Measurements from ENCODE around the gene CRAMP1.
"Not testable (repeated sequence)": the region's sequence is repeated elsewhere in the genome, so short reads cannot be mapped to it uniquely, and the experiment has no call there.

Gene CRAMP1
- long read RNA-seq, donor 1, result 0 reads
- long read RNA-seq, donor 2, partial matches to known transcripts, result 0 of 1 reads
- long read RNA-seq, donor 2, other reads (novel, unspliced or antisense), result 0 of 1 reads
- long read RNA-seq, donor 3, partial matches to known transcripts, result 0 of 1 reads
- long read RNA-seq, donor 3, other reads (novel, unspliced or antisense), result 0 of 1 reads
- long read RNA-seq, donor 4, partial matches to known transcripts, result 0 of 3 reads
- long read RNA-seq, donor 4, other reads (novel, unspliced or antisense), result 0 of 3 reads
- long read RNA-seq, donor 5, partial matches to known transcripts, result 0 of 1 reads
- long read RNA-seq, donor 5, other reads (novel, unspliced or antisense), result 0 of 1 reads
- long read RNA-seq, donor 6, partial matches to known transcripts, result 0 of 1 reads
- long read RNA-seq, donor 6, other reads (novel, unspliced or antisense), result 0 of 1 reads
- long read RNA-seq, donor 7, result 0 reads
- long read RNA-seq, donor 8, result 0 reads

DNA sequence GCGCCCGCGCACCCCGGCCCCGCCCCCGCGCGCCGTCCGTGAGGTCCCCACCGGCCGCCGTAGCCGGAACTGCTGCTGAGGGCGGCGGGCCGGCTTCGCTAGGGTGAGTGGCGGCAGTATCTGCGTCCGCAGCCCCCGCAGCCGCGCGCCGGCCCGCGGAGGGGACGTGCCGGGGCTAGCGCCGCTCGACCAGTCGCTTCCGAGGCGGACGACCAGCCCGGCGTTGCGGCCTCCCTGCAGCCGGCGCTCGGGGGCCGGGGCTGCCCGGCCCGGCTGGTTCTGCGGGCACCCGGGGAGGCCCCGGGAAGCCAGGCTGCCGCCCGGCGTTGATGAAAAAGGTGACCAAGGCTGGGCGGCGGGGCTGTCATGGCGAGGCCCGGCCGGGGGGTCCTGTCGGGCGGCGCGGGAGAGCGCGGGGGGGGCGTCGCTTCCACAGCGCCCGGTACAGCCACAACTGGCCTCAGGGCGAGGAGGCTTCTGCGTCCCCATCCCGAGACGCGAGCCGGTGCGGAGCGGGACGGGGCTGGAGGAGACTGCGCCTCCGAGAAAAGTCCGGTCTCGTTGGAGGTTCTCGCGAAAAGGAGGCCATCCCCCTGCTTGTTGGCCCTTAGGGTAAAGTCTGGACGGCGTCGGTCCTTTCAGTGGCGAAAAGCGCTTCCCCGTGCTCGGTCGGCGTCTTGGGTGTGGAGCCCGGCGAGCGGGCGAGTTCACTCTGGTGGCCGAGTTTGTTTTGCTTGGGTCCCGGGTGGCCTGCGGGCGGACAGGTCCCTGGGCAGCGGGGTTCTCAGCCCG lies at the start of gene CRAMP1:
TSS of gene CRAMP1 (plus strand) at position 41 of the 792 bp plus-strand sequence. CDS start 2,280 bp downstream, outside the sequence.
- DNase-seq, result no peak

GRCh38 chr16:1563786-1564185 lies 48.4 kb upstream of the CRAMP1 start:
- DNase-seq, result no peak

- DNase-seq, result no peak
These were observed 47.8 kb upstream of the CRAMP1 start for GRCh38 chr16:1564325-1564724.

- DNase-seq, result no peak
These were observed 46.9 kb upstream of the CRAMP1 start for GRCh38 chr16:1565083-1565805.

- no peak for DNase-seq
These were observed 44.2 kb upstream of the CRAMP1 start for GRCh38 chr16:1567988-1568387.

DNA sequence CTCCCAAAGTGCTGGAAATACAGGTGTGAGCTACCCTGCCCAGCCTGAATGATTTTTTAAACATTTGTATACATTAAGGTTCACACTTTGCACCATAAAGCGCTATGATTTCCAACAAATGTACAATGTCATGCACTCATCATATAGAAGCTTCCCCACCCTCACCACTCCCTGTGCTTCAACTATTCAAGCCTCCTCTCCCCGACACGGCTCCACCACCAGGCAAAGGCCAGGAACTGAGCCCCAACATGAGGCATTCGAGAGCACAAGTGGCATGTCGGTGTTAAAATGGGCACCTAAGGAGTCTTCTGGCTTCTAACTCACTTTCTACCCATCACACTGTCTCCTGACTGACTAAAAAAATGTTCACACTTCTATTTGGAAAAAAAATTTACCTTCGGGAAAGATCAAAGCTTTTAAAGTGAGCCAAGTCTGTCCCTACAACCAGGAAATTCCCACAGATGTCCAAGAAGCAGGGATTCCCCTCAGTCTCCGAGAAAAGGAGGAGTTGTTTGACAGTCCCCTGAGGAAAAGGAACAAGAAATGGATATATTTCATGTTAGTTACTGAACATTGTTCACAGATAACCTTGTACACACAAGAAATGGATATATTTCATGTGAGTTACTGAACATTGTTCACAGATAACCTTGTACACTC lies 41.0 kb upstream of the CRAMP1 start:
- no peak for DNase-seq

DNA sequence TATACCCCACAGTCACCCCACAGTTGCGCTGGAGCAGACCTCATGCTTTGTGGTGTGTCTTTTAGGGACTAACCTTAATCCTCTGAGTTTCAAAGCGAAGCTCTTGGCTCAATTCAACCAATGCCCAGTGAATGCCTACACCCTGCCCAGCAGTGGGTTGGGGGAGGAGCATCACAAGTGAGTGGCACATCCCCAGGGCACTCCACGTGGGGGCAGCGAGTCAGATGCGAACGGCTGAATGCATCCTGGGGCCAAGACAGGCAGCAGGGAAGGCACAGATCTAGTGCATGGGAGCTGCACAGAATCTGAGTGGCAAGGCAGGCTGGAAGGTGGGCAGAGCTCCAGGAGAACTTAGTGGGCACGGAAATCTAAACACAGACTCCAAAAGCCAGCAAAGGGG lies 39.5 kb upstream of the CRAMP1 start:
- DNase-seq, result no peak

- DNase-seq, result no peak
These were observed 38.9 kb upstream of the CRAMP1 start for GRCh38 chr16:1573301-1573700.

DNA sequence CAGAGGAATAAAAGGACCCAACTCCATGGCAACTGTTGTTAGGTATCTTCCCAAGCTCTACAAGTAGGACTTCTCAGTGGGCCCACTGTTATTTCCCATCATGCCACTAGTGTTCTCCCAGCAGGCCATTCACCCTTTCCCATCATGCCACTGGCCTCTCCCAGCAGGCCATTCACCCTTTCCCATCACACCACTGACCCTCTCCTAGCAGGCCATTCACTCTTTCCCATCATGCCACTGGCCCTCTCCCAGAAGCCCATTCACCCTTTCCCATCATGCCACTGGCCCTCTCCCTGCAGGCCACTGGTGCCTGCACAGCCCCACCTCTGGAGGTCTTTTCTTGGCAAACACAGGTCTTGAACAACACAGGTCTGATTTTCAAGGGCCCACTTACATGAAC lies 36.6 kb upstream of the CRAMP1 start:
- no peak for DNase-seq

DNA sequence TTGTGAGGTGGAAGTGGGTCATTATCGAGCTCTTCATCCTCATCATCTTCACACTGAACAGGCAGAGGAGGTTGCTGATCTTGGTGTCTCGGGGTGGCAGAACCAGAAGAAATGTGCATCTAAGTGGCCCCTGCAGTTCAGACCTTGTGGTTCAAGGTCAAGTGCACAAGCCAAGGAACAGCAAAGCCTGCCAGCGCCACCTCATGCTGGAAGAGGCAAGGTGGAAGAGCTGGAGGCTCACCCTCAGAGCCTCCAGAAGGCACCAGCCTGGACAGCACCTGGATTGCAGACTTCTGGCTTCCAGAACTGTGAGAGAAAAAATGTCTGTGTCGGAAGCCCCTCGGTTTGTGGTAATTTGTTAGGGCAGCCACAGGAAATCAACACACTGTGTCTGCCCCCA lies 32.9 kb upstream of the CRAMP1 start:
- DNase-seq, result no peak

DNA sequence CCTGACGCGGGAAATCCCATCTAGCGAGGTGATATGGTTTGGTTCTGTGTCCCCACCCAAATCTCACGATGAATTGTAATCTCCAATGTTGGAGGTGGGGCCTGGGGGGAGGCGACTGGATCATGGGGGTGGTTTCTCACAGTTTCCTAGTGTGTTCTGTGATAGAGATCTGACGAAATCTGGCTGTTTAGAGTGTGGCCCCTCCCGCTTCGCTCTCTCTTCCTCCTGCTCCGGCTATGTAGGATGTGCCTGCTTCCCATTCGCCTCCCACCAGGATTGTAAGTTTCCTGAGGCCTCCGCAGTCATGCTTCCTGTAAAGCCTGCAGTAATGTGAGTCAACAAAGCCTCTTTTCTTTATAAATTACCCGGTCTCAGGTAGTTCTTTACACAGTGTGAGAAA lies 31.9 kb upstream of the CRAMP1 start:
- no peak for DNase-seq

- DNase-seq, result no peak
These were observed 31.2 kb upstream of the CRAMP1 start for GRCh38 chr16:1580956-1581355.

GRCh38 chr16:1581804-1582203 lies 30.4 kb upstream of the CRAMP1 start:
- no peak for DNase-seq

GRCh38 chr16:1583180-1583579 lies 29.0 kb upstream of the CRAMP1 start:
- no peak for DNase-seq

GRCh38 chr16:1584926-1585484 lies 27.2 kb upstream of the CRAMP1 start:
- no peak for DNase-seq

DNA sequence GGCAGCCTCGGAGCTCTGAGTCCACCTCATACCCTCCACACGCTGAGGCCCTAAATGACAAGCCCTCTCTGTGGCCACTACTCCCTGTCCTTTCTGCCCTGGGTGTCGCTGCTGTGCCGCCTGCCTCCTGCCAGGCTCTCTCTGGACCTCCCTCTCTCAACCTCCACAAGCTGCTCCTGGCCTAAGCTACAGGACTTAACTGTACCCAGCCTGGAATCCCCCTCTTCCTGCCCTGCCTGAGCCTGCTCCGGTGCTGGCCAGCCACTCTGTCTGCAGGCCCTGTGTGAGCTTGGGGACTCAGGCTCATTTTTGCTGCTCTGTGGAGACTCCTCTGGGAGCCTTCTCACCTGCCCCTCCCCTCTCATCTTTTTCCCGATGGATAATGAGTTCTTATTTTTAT lies 21.8 kb upstream of the CRAMP1 start:
- DNase-seq, result no peak

- DNase-seq, result no peak
These were observed 21.0 kb upstream of the CRAMP1 start for GRCh38 chr16:1590930-1591705.

DNA sequence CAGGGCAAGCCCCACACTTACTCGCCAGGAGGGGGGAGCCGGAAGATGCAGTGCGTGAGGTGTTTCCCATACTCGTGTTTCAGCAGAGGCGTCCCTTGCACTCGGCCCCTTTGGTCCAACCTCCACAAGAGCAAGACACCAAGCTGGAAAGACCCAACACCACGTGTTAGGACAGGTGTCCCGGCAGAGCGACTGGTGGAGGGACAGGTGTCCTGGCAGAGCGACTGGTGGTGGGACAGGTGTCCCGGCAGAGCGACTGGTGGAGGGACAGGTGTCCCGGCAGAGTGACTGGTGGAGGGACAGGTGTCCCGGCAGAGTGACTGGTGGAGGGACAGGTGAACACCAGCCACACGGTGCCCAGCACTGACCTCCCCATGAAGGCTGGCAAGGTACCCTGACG lies 19.7 kb upstream of the CRAMP1 start:
- no peak for DNase-seq

DNA sequence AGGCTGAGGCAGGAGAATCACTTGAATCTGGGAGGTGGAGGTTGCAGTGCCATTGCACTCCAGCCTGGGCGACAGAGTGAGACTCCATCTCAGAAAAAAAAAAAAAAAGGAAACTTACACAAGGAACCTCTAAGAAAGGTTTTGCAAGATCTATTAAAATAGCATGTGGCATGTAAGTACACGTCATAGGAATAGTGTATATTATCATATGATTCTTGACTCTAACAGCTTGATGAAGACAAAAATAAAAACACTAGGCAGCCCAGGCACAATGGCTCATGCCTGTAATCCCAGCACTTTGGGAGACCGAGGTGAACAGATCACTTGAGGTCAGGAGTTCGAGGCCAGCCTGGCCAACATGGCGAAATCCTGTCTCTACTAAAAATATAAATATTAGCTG lies 16.6 kb upstream of the CRAMP1 start:
- not testable (repeated sequence) for DNase-seq

DNA sequence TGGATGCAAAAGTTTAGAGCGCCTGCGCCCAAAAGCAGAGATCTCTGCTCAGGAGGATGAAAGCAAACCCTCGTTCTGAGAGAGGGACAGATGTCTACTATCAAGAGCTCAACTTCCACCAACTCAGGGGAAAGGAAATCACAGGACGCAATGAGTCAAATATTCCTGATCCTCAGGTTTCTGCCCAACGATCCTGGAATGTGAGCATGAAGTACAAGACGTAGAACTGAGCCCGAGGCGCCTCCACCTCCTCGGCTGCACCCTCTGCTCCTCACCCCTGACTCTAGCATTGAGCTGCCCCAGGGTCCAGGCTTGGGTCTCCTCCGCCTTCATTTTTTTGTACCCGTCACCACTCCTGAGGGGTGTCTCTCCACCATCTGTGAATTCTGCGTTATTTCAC lies 15.6 kb upstream of the CRAMP1 start:
- no peak for DNase-seq

DNA sequence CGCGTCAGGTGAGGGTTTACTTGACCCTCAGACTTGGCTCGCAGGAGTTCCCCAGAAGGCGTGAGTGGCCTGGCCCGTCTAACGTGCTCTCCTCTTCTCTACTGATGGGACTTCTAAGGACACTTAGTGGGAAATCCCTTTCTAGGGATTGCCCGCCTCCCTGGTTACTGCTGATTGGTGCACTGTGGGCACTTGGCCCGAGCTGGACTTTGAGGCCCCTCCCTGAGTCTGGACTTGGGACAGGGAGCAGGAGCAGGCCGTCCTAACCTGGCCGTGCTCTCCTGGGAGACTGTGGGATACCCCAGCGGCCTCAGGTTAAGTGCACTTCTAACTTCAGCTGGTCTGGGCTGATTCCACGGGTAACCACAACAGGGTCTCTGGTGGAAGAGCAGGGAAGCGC lies 15.0 kb upstream of the CRAMP1 start:
- DNase-seq, result no peak
